ENCODE measurements around the gene EYA3.

The EYA3 gene

GRCh38 chr1:27940297-27940696 is 148.1 kb downstream of the EYA3 start:
- Histone ChIP-seq H4K12ac (ENCODE audit: low read depth, low read length) (no peak overlapping the region), H4K91ac (ENCODE audit: low read depth, low read length) (no peak overlapping the region), H3K79me2 (ENCODE audit: control insufficient read depth, insufficient read depth, low read length, poor library complexity) (no peaks in the 10 kb centered on the region), H3K4me3 (ENCODE audit: low read depth, low read length) (no peak overlapping the region), H3K27me3 (ENCODE audit: insufficient read depth, low read length) (no peaks in the 10 kb centered on the region), H2BK5ac (ENCODE audit: low read depth, low read length, poor library complexity) (no peak overlapping the region), H3K4me1 (ENCODE audit: control insufficient read depth in 1 of 2, insufficient read depth in 2 of 2, low read length in 2 of 2) (peaks cover under 1 to 3% of the 10 kb centered on the region in 2 experiments), H3K14ac (ENCODE audit: low read length) (no peak overlapping the region), H3K23ac (ENCODE audit: low read length) (no peak overlapping the region), H2AK5ac (ENCODE audit: low read length) (peak overlapping the region; percentile 12), H3K4ac (ENCODE audit: low read depth, low read length) (no peak overlapping the region), H2BK120ac (ENCODE audit: insufficient read depth, low read length, poor library complexity) (no peak overlapping the region), H3K9ac (ENCODE audit: low read length) (no peak overlapping the region), H3K18ac (ENCODE audit: low read length) (no peak overlapping the region), H2BK12ac (ENCODE audit: low read length) (no peak overlapping the region), H3K36me3 (ENCODE audit: control insufficient read depth in 1 of 2, insufficient read depth in 2 of 2, low read length in 2 of 2) (peaks cover 0 to 2% of the 10 kb centered on the region in 2 experiments), H3K4me2 (ENCODE audit: low read length) (no peak overlapping the region), H3K27ac (ENCODE audit: low read depth, low read length) (no peak overlapping the region), H3K79me1 (ENCODE audit: low read length) (peaks cover 2% of the 10 kb centered on the region), H4K8ac (ENCODE audit: low read depth, low read length) (no peak overlapping the region), H2AFZ (ENCODE audit: insufficient read depth, low read length, poor library complexity) (peak overlapping the region; percentile 33), H3K9me3 (ENCODE audit: insufficient read depth, low read depth, low read length) (no peaks in the 10 kb centered on the region)
- no CpG with 5 or more reads among the region's 6 CpGs for WGBS (ENCODE audit: extremely low coverage, insufficient coverage, insufficient read length)
- no peak for DNase-seq

GRCh38 chr1:27938488-27938887 is 149.9 kb downstream of the EYA3 start:
- Histone ChIP-seq H2AK5ac (ENCODE audit: low read length) (no peak overlapping the region), H2BK5ac (ENCODE audit: low read depth, low read length, poor library complexity) (no peak overlapping the region), H4K8ac (ENCODE audit: low read depth, low read length) (no peak overlapping the region)

GRCh38 chr1:27937524-27937836 is 150.9 kb downstream of the EYA3 start:
- DNase-seq: no peak
- Histone ChIP-seq H2AK5ac (ENCODE audit: low read length) (no peak overlapping the region), H3K36me3 (ENCODE audit: control insufficient read depth in 1 of 2, insufficient read depth in 2 of 2, low read length in 2 of 2) (peaks cover 0 to 2% of the 10 kb centered on the region in 2 experiments), H4K8ac (ENCODE audit: low read depth, low read length) (no peak overlapping the region), H3K18ac (ENCODE audit: low read length) (no peak overlapping the region), H3K14ac (ENCODE audit: low read length) (no peak overlapping the region), H3K9me3 (ENCODE audit: insufficient read depth, low read depth, low read length) (no peaks in the 10 kb centered on the region), H3K4ac (ENCODE audit: low read depth, low read length) (no peak overlapping the region), H3K27ac (ENCODE audit: low read depth, low read length) (no peak overlapping the region), H2AFZ (ENCODE audit: insufficient read depth, low read length, poor library complexity) (no peak overlapping the region), H3K27me3 (ENCODE audit: insufficient read depth, low read length) (no peaks in the 10 kb centered on the region), H4K91ac (ENCODE audit: low read depth, low read length) (no peak overlapping the region), H3K79me2 (ENCODE audit: control insufficient read depth, insufficient read depth, low read length, poor library complexity) (no peaks in the 10 kb centered on the region), H3K4me3 (ENCODE audit: low read depth, low read length) (no peak overlapping the region), H3K9ac (ENCODE audit: low read length) (no peak overlapping the region), H4K12ac (ENCODE audit: low read depth, low read length) (no peak overlapping the region), H3K23ac (ENCODE audit: low read length) (no peak overlapping the region), H3K79me1 (ENCODE audit: low read length) (peaks cover 6% of the 10 kb centered on the region), H3K4me2 (ENCODE audit: low read length) (no peak overlapping the region), H2BK120ac (ENCODE audit: insufficient read depth, low read length, poor library complexity) (no peak overlapping the region), H3K4me1 (ENCODE audit: control insufficient read depth in 1 of 2, insufficient read depth in 2 of 2, low read length in 2 of 2) (peaks cover 5 to 9% of the 10 kb centered on the region in 2 experiments), H2BK5ac (ENCODE audit: low read depth, low read length, poor library complexity) (no peak overlapping the region), H2BK12ac (ENCODE audit: low read length) (no peak overlapping the region)
- no CpG with 5 or more reads among the region's 1 CpG for WGBS (ENCODE audit: extremely low coverage, insufficient coverage, insufficient read length)

More at GRCh38 chr1:27938488-27938887, 149.9 kb downstream of the EYA3 start:
- H3K79me2 ChIP-seq (ENCODE audit: control insufficient read depth, insufficient read depth, low read length, poor library complexity): no peaks in the 10 kb centered on the region
- H3K4ac ChIP-seq (ENCODE audit: low read depth, low read length): no peak overlapping the region
- H3K79me1 ChIP-seq (ENCODE audit: low read length): peaks cover 6% of the 10 kb centered on the region
- H2BK120ac ChIP-seq (ENCODE audit: insufficient read depth, low read length, poor library complexity): no peak overlapping the region
- H2AFZ ChIP-seq (ENCODE audit: insufficient read depth, low read length, poor library complexity): no peak overlapping the region
- H3K9me3 ChIP-seq (ENCODE audit: insufficient read depth, low read depth, low read length): no peaks in the 10 kb centered on the region
- H3K27me3 ChIP-seq (ENCODE audit: insufficient read depth, low read length): no peaks in the 10 kb centered on the region
- no peak overlapping the region for H3K23ac ChIP-seq (ENCODE audit: low read length)
- no peak overlapping the region for H3K4me3 ChIP-seq (ENCODE audit: low read depth, low read length)
- no peak overlapping the region for H3K14ac ChIP-seq (ENCODE audit: low read length)
- peaks cover 5 to 9% of the 10 kb centered on the region in 2 experiments for H3K4me1 ChIP-seq (ENCODE audit: control insufficient read depth in 1 of 2, insufficient read depth in 2 of 2, low read length in 2 of 2)
- no peak overlapping the region for H3K27ac ChIP-seq (ENCODE audit: low read depth, low read length)
- no peak for DNase-seq
- H2BK12ac ChIP-seq (ENCODE audit: low read length): no peak overlapping the region
- no peak overlapping the region for H4K91ac ChIP-seq (ENCODE audit: low read depth, low read length)
- peaks cover 0 to 2% of the 10 kb centered on the region in 2 experiments for H3K36me3 ChIP-seq (ENCODE audit: control insufficient read depth in 1 of 2, insufficient read depth in 2 of 2, low read length in 2 of 2)
- no peak overlapping the region for H4K12ac ChIP-seq (ENCODE audit: low read depth, low read length)
- WGBS (ENCODE audit: extremely low coverage, insufficient coverage, insufficient read length): no CpG with 5 or more reads among the region's 4 CpGs
- no peak overlapping the region for H3K4me2 ChIP-seq (ENCODE audit: low read length)
- H3K18ac ChIP-seq (ENCODE audit: low read length): no peak overlapping the region
- H3K9ac ChIP-seq (ENCODE audit: low read length): no peak overlapping the region

- no peak overlapping the region for H4K8ac ChIP-seq (ENCODE audit: low read depth, low read length)
- no CpG with 5 or more reads among the region's 5 CpGs for WGBS (ENCODE audit: extremely low coverage, insufficient coverage, insufficient read length)
- H4K91ac ChIP-seq (ENCODE audit: low read depth, low read length): no peak overlapping the region
- no peak overlapping the region for H3K18ac ChIP-seq (ENCODE audit: low read length)
- no peak overlapping the region for H3K9ac ChIP-seq (ENCODE audit: low read length)
- H3K4ac ChIP-seq (ENCODE audit: low read depth, low read length): no peak overlapping the region
- H2BK12ac ChIP-seq (ENCODE audit: low read length): no peak overlapping the region
- H3K4me2 ChIP-seq (ENCODE audit: low read length): no peak overlapping the region
- no peak overlapping the region for H2AFZ ChIP-seq (ENCODE audit: insufficient read depth, low read length, poor library complexity)
- H3K36me3 ChIP-seq (ENCODE audit: control insufficient read depth in 1 of 2, insufficient read depth in 2 of 2, low read length in 2 of 2): peaks cover 0 to 2% of the 10 kb centered on the region in 2 experiments
- H3K79me2 ChIP-seq (ENCODE audit: control insufficient read depth, insufficient read depth, low read length, poor library complexity): no peaks in the 10 kb centered on the region
- no peak overlapping the region for H4K12ac ChIP-seq (ENCODE audit: low read depth, low read length)
- no peak overlapping the region for H3K27ac ChIP-seq (ENCODE audit: low read depth, low read length)
- no peak overlapping the region for H2BK120ac ChIP-seq (ENCODE audit: insufficient read depth, low read length, poor library complexity)
- peaks cover 6% of the 10 kb centered on the region for H3K79me1 ChIP-seq (ENCODE audit: low read length)
- H3K4me3 ChIP-seq (ENCODE audit: low read depth, low read length): no peak overlapping the region
- H3K14ac ChIP-seq (ENCODE audit: low read length): no peak overlapping the region
- H3K27me3 ChIP-seq (ENCODE audit: insufficient read depth, low read length): no peaks in the 10 kb centered on the region
- no peak overlapping the region for H2AK5ac ChIP-seq (ENCODE audit: low read length)
- H3K4me1 ChIP-seq (ENCODE audit: control insufficient read depth in 1 of 2, insufficient read depth in 2 of 2, low read length in 2 of 2): peaks cover 5 to 9% of the 10 kb centered on the region in 2 experiments
- no peaks in the 10 kb centered on the region for H3K9me3 ChIP-seq (ENCODE audit: insufficient read depth, low read depth, low read length)
- no peak for DNase-seq
- H2BK5ac ChIP-seq (ENCODE audit: low read depth, low read length, poor library complexity): no peak overlapping the region
- no peak overlapping the region for H3K23ac ChIP-seq (ENCODE audit: low read length)
Measured at GRCh38 chr1:27936370-27936769, 152.0 kb downstream of the EYA3 start.

All from trophoblast cell (in vitro differentiated cells and primary cell).